ENCODE data around the gene SLC8A3. TPM values are rescaled to one million over a fixed set of nuclear protein-coding genes. Genes with fewer than 3 reads are reported as not detected.

SLC8A3 gene
- polyA plus RNA-seq, 2 of the 4 experiments (the other 2 are of a cell fraction), result not detected

- no peaks in the 10 kb centered on the region for H3K9me3 ChIP-seq
- H3K27ac ChIP-seq, result no peak overlapping the region
- H3K4me3 ChIP-seq, result no peak overlapping the region
- no peaks in the 10 kb centered on the region for H3K4me1 ChIP-seq
- POLR2A ChIA-PET, result no interaction called here
- TF ChIP-seq MYC (IDR thresholded peaks at IDR 0.05; ENCODE audit: borderline replicate concordance, low read length) (no peak), ZSCAN20 (CRISPR knock-in tag; IDR thresholded peaks at IDR 0.05) (no peak), BCL3 (IDR thresholded peaks at IDR 0.05) (no peak), ESRRA (IDR thresholded peaks at IDR 0.05; ENCODE audit: borderline replicate concordance, low read length) (no peak), EP300 (IDR thresholded peaks at IDR 0.05) (no peak)
- TF ChIP-seq, protein P1, sequence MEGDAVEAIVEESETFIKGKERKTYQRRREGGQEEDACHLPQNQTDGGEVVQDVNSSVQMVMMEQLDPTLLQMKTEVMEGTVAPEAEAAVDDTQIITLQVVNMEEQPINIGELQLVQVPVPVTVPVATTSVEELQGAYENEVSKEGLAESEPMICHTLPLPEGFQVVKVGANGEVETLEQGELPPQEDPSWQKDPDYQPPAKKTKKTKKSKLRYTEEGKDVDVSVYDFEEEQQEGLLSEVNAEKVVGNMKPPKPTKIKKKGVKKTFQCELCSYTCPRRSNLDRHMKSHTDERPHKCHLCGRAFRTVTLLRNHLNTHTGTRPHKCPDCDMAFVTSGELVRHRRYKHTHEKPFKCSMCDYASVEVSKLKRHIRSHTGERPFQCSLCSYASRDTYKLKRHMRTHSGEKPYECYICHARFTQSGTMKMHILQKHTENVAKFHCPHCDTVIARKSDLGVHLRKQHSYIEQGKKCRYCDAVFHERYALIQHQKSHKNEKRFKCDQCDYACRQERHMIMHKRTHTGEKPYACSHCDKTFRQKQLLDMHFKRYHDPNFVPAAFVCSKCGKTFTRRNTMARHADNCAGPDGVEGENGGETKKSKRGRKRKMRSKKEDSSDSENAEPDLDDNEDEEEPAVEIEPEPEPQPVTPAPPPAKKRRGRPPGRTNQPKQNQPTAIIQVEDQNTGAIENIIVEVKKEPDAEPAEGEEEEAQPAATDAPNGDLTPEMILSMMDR (IDR thresholded peaks at IDR 0.05), result no peak
- DNase-seq (ENCODE audit: low read depth in 1 of 2, low spot score in 1 of 2), result no peak
- WGBS (ENCODE audit: missing lambda C conversion rate), result 52% methylated on average over 3 of the region's 3 CpGs
- no peak for FAIRE-seq
- CTCF ChIA-PET, result interaction anchor here (0.6 to 1.7 kb wide), 5 partner anchors 18 to 486 kb away, joined by 3 to 8 read pairs (median 3); no protein-coding TSS in a partner anchor
- H3K4me2 ChIP-seq, result no peak overlapping the region
- ATAC-seq, result no peak
Measured at GRCh38 chr14:70094106-70094505, 94.6 kb downstream of the SLC8A3 start.

DNA sequence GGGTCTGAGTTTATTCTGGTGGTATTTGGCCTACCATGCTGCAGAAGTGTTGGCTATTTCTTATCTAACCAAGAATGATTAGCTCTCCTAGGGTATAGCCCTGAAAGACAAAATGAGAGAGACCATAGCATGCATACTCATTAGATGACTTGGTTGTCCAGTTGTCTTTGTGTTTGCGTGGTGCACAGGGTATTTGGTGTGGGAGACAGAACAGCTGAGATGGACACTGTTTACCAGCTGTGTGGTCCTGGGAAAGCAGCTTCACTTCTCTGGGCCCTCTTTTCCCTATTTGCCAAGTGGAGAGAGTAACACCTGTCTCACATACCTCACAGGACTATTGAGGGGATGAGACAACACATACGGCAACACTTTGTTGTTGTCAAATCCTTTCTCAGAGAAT lies 95.6 kb downstream of the SLC8A3 start:
- 67% methylated on average over 2 of the region's 2 CpGs for WGBS (ENCODE audit: missing lambda C conversion rate)
- Histone ChIP-seq H3K27ac (no peak overlapping the region), H3K9me3 (no peaks in the 10 kb centered on the region), H3K4me3 (no peak overlapping the region), H3K4me2 (no peak overlapping the region), H3K4me1 (no peaks in the 10 kb centered on the region)
- FAIRE-seq (no peak), ATAC-seq (no peak), DNase-seq (ENCODE audit: low read depth in 1 of 2, low spot score in 1 of 2) (no peak)
- CTCF ChIA-PET, result interaction anchor here (0.6 to 2.5 kb wide), 7 partner anchors 19 to 485 kb away, joined by 3 to 8 read pairs (median 4); no protein-coding TSS in a partner anchor
- POLR2A ChIA-PET, result no interaction called here
- TF ChIP-seq SREBF2 (IDR thresholded peaks at IDR 0.05) (no peak), JUN (IDR thresholded peaks at IDR 0.05) (no peak)

DNA sequence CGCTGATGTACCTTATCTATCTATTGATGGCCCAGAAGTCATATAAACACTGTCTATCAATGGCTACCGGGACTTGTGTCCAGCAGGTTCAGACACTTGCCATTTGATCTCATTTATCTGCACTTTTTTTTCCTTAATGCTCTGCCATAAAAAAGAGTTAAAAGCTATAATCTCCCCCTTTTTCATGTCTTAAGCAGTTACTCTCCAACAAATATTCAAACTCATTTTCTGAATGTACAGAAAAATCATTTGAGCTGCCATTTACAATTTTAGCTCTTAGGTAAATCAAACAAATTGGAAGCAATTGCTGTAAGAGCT lies 101.4 kb downstream of the SLC8A3 start:
- H3K9me3 ChIP-seq, result no peaks in the 10 kb centered on the region
- DNase-seq (ENCODE audit: low read depth in 1 of 2, low spot score in 1 of 2) (no peak), FAIRE-seq (no peak), ATAC-seq (no peak)
- no peaks in the 10 kb centered on the region for H3K4me1 ChIP-seq
- no peak overlapping the region for H3K4me3 ChIP-seq
- no peak overlapping the region for H3K27ac ChIP-seq
- ChIA-PET POLR2A (no interaction called here), CTCF (interaction anchor here (0.6 to 3.1 kb wide), 16 partner anchors 9 to 731 kb away, joined by 3 to 46 read pairs (median 3); no protein-coding TSS in a partner anchor)
- WGBS (ENCODE audit: missing lambda C conversion rate), result 3% methylated on average over 2 of the region's 2 CpGs
- H3K4me2 ChIP-seq, result no peak overlapping the region
- TF ChIP-seq POLR2AphosphoS2 (conservative IDR thresholded peaks at IDR 0.05; ENCODE audit: low read length) (no peak), HEYL (CRISPR knock-in tag; IDR thresholded peaks at IDR 0.05) (no peak), HDAC2 (IDR thresholded peaks at IDR 0.05) (no peak), PBX3 (IDR thresholded peaks at IDR 0.05) (no peak), SREBF2 (IDR thresholded peaks at IDR 0.05) (no peak), RCOR1 (IDR thresholded peaks at IDR 0.05; ENCODE audit: low read depth, low read length) (no peak), EHMT2 (IDR thresholded peaks at IDR 0.05; ENCODE audit: low read depth) (no peak)

GRCh38 chr14:70086685-70087379 lies 101.9 kb downstream of the SLC8A3 start:
- ChIA-PET CTCF (interaction anchor here (0.6 to 5.2 kb wide), 17 partner anchors 9 to 731 kb away, joined by 3 to 46 read pairs (median 3); no protein-coding TSS in a partner anchor), POLR2A (no interaction called here)
- no peaks in the 10 kb centered on the region for H3K9me3 ChIP-seq
- H3K27ac ChIP-seq, result no peak overlapping the region
- DNase-seq (ENCODE audit: low read depth in 1 of 2, low spot score in 1 of 2), result peak in 1 of 2 experiments; percentile 65
- 2% methylated on average over 5 of the region's 5 CpGs for WGBS (ENCODE audit: missing lambda C conversion rate)
- no peak overlapping the region for H3K4me3 ChIP-seq
- H3K4me1 ChIP-seq, result no peaks in the 10 kb centered on the region
- H3K4me2 ChIP-seq, result no peak overlapping the region
- peak; percentile 59 to 79; a peak in 3 of 6 replicates for ATAC-seq
- FAIRE-seq, result peak; percentile 7
- TF ChIP-seq ESRRA (IDR thresholded peaks at IDR 0.05; ENCODE audit: borderline replicate concordance, low read length) (no peak), CEBPB (IDR thresholded peaks at IDR 0.05) (no peak), NR3C1 (IDR thresholded peaks at IDR 0.05) (no peak), ZFP36 (IDR thresholded peaks at IDR 0.05; ENCODE audit: borderline replicate concordance, partially characterized antibody) (no peak), MAFK (IDR thresholded peaks at IDR 0.05; ENCODE audit: partially characterized antibody) (no peak), ELK1 (IDR thresholded peaks at IDR 0.05; ENCODE audit: low read depth, low read length) (no peak), PHF8 (IDR thresholded peaks at IDR 0.05; ENCODE audit: borderline replicate concordance, low read depth) (no peak), MYC (IDR thresholded peaks at IDR 0.05; ENCODE audit: borderline replicate concordance, low read length) (no peak), GATA3 (IDR thresholded peaks at IDR 0.05; ENCODE audit: borderline replicate concordance) (no peak)
- TF ChIP-seq, protein P2, sequence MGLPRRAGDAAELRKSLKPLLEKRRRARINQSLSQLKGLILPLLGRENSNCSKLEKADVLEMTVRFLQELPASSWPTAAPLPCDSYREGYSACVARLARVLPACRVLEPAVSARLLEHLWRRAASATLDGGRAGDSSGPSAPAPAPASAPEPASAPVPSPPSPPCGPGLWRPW (IDR thresholded peaks at IDR 0.05), result no peak
- TF ChIP-seq, protein P1 (IDR thresholded peaks at IDR 0.05), result peak; percentile 62
